ENCODE measurements around the gene BTNL3.

DNA sequence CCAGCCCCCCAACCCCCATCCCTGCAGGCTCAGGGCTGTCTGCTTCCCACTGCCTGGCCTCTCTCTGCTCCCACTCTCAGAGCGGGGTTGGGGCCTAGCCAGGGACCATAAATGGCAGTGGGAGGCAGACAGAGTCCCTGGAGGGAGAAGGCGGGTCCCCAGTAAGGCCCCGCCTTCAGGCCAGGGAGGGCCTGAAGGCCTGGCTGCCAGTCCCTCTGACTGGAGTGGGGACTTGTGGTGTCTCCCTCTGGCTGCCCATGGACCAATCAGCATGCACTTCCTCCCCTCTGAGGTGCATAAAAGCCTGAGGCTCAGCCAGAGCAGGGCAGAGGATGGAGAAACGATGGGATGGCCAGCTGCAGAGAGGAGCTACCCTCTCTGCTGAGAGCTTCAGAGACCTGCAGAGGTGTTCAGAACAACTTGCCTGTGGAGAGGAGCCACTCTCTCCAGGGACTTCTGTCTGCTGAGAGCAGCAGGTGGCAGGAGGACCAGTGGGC lies 48.8 kb downstream of the BTNL3 start:
- TF ChIP-seq PBX3 (IDR thresholded peaks at IDR 0.05) (no peak), NR3C1 (IDR thresholded peaks at IDR 0.05) (no peak), EP300 (IDR thresholded peaks at IDR 0.05) (no peak), MAX (IDR thresholded peaks at IDR 0.05) (no peak), KDM1A (IDR thresholded peaks at IDR 0.05; ENCODE audit: low read depth) (no peak), POLR2A (IDR thresholded peaks at IDR 0.05; ENCODE audit: low read length) (no peak), RFX5 (IDR thresholded peaks at IDR 0.05) (no peak), ZC3H11A (IDR thresholded peaks at IDR 0.05) (no peak)
- TF ChIP-seq, protein P1, sequence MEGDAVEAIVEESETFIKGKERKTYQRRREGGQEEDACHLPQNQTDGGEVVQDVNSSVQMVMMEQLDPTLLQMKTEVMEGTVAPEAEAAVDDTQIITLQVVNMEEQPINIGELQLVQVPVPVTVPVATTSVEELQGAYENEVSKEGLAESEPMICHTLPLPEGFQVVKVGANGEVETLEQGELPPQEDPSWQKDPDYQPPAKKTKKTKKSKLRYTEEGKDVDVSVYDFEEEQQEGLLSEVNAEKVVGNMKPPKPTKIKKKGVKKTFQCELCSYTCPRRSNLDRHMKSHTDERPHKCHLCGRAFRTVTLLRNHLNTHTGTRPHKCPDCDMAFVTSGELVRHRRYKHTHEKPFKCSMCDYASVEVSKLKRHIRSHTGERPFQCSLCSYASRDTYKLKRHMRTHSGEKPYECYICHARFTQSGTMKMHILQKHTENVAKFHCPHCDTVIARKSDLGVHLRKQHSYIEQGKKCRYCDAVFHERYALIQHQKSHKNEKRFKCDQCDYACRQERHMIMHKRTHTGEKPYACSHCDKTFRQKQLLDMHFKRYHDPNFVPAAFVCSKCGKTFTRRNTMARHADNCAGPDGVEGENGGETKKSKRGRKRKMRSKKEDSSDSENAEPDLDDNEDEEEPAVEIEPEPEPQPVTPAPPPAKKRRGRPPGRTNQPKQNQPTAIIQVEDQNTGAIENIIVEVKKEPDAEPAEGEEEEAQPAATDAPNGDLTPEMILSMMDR (IDR thresholded peaks at IDR 0.05), result no peak
- TF ChIP-seq, protein P2, sequence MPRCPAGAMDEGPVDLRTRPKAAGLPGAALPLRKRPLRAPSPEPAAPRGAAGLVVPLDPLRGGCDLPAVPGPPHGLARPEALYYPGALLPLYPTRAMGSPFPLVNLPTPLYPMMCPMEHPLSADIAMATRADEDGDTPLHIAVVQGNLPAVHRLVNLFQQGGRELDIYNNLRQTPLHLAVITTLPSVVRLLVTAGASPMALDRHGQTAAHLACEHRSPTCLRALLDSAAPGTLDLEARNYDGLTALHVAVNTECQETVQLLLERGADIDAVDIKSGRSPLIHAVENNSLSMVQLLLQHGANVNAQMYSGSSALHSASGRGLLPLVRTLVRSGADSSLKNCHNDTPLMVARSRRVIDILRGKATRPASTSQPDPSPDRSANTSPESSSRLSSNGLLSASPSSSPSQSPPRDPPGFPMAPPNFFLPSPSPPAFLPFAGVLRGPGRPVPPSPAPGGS (IDR thresholded peaks at IDR 0.05), result no peak

Data from A549 (cell line).